ENCODE results near the gene LRP8. TPM values are rescaled to one million over a fixed set of nuclear protein-coding genes. Genes with fewer than 3 reads are reported as not detected.

The LRP8 gene
- total RNA-seq, 3 donors from 2014 or later = 1.3 to 6.5 (median 1.4) TPM

DNA sequence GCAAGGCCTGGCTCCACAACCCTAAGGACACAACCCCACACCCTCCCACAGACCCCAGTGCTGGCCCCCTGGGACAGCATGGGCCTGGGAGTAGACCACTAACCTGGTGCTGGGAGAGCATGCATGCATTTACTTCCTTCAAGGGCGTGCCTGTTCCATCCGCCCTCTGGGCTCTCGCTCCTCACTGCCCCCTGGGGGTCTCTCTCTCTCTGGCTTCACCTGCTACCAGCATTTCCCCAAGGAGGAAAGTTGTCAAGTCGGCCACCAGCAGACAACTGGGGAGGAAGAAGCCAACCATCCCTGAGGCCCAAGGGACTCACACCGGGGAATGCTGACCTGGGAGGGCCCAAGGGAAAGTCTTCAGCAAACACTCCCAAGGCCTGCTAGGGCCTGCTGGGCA lies 6.5 kb downstream of the LRP8 start:
- DNase-seq = peak in 2 of 3 donors; percentile 13 to 25
- ATAC-seq = no peak
- TF ChIP-seq, protein P1, sequence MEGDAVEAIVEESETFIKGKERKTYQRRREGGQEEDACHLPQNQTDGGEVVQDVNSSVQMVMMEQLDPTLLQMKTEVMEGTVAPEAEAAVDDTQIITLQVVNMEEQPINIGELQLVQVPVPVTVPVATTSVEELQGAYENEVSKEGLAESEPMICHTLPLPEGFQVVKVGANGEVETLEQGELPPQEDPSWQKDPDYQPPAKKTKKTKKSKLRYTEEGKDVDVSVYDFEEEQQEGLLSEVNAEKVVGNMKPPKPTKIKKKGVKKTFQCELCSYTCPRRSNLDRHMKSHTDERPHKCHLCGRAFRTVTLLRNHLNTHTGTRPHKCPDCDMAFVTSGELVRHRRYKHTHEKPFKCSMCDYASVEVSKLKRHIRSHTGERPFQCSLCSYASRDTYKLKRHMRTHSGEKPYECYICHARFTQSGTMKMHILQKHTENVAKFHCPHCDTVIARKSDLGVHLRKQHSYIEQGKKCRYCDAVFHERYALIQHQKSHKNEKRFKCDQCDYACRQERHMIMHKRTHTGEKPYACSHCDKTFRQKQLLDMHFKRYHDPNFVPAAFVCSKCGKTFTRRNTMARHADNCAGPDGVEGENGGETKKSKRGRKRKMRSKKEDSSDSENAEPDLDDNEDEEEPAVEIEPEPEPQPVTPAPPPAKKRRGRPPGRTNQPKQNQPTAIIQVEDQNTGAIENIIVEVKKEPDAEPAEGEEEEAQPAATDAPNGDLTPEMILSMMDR (IDR thresholded peaks at IDR 0.05) = no peak
- Histone ChIP-seq H3K4me1 (ENCODE audit: low read depth) (peaks cover 6% of the 10 kb centered on the region), H3K4me3 (no peak overlapping the region), H3K9me3 (no peaks in the 10 kb centered on the region), H3K36me3 (ENCODE audit: low read depth) (no peaks in the 10 kb centered on the region)
- intact Hi-C loops (cut with DNase I, micrococcal nuclease) = no loop called here

DNA sequence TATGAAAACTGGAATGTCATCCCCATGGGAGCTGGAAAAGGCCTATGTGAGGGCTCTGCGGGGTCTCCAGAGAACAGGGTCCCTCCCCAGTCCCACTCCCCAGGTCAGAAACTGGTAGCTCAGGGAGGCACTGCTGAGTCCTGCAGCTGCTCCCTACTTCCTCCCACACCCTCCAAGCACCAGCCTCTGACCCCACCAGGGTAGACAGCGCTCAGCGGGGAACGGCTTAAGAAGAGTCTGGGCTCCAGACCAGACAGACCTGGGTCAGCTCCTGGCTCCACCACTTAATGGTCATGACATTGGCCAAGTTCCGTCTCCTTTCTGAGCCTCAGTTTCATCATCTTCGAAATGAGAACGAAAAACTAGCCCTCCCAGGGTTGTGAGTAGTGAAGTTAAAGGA lies 7.2 kb downstream of the LRP8 start:
- DNase-seq (peak in 2 of 3 donors; percentile 5 to 19), ATAC-seq (no peak)
- intact Hi-C loops (cut with DNase I, micrococcal nuclease) = no loop called here
- Histone ChIP-seq H3K9me3 (no peaks in the 10 kb centered on the region), H3K36me3 (ENCODE audit: low read depth) (no peaks in the 10 kb centered on the region), H3K4me1 (ENCODE audit: low read depth) (peaks cover 5% of the 10 kb centered on the region), H3K4me3 (no peak overlapping the region)
- TF ChIP-seq, protein P1 (IDR thresholded peaks at IDR 0.05) = no peak

DNA sequence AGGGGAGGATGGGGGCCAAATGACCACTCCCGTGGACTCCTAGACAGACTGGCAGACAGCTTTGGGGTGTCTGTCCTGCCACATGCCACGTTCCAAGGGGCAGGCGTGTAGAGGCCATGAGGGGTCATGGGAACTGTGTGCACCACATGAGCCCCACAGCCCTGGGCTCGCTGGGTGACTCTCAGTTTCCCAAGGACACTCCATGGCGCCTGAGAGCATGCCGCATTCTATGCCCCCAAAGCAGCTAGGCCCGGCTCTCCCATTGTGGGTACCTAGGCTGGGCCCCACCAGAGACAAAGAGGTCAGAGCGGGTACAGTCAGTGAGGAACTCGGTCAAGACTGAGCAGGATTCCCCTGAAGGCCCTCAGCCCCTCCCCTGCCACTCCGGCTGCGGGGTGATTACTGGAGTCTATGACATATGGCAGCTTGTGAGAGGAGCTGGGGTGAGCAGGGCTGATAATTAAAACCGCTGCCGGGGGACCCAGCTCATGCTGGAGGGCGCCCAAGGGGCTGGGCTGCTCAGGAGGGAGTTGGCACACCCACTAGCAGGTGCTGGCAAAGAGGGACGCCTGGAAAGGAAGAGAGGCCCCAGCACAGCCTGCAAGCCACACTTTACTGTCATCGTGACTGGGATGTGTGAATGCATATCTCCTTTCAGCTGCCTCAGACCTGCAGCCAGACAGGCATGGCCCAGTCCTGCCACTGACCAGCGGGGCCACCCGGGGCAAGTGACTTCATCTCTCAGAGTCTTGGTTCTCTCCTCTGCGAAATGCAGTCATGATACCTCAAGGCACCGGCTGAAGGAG lies 8.4 kb downstream of the LRP8 start:
- H3K9me3 ChIP-seq = no peaks in the 10 kb centered on the region
- H3K4me1 ChIP-seq (ENCODE audit: low read depth) = peaks cover 3% of the 10 kb centered on the region
- TF ChIP-seq, protein P1 (IDR thresholded peaks at IDR 0.05) = no peak
- H3K36me3 ChIP-seq (ENCODE audit: low read depth) = no peaks in the 10 kb centered on the region
- H3K4me3 ChIP-seq = no peak overlapping the region
- intact Hi-C loops (cut with DNase I, micrococcal nuclease) = no loop called here
- no peak for ATAC-seq
- DNase-seq = peak in 2 of 3 donors; percentile 8 to 33

DNA sequence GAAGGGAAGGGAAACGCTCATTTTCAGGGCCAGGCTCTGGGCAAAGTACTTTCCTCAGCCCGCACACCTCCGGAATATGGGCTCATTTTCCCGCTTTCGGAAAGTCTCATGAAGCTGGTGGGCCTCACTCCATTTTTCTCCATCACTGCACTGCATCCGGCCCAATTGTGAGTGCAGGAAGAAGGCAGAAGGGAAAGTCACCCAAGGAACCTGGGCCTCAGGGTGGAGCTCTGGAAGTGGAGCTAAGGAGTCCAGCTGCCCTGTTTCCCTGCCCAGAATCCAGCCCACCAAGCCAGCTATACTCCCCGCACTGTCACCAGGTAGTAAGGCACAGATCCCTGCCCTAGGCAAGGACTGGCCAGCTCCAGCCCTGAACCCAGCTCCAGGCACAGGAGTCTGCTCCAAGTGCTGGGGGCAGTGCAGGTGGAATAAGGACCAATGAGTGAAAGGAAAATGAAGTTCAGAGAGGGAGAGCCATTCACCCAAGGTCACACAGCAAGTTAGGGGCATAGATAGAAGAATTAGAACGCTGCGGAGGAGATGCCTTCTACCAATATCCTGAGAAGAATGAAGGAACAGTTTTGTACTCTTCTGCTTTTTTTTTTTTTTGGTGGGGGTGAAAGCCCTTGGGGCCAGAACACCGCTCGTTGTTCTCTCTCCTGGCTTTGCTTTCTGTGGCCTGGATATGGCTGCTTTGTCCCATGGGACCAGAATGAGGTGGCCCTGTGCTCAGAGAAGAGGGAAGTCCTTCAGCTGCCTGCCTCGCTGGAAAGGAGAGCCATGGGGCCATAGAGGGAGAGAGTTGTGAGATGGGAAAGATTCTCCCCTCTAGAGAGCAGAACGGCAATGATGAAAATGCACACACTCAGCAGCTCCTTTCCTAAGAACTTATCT lies 10.0 kb downstream of the LRP8 start:
- TF ChIP-seq, protein P1 (IDR thresholded peaks at IDR 0.05) = no peak
- Histone ChIP-seq H3K4me1 (ENCODE audit: low read depth) (peaks cover 3% of the 10 kb centered on the region), H3K9me3 (no peaks in the 10 kb centered on the region), H3K36me3 (ENCODE audit: low read depth) (no peaks in the 10 kb centered on the region), H3K4me3 (no peak overlapping the region)
- DNase-seq (peak in 2 of 3 donors; percentile 6 to 24), ATAC-seq (no peak)
- intact Hi-C loops (cut with DNase I, micrococcal nuclease) = no loop called here

DNA sequence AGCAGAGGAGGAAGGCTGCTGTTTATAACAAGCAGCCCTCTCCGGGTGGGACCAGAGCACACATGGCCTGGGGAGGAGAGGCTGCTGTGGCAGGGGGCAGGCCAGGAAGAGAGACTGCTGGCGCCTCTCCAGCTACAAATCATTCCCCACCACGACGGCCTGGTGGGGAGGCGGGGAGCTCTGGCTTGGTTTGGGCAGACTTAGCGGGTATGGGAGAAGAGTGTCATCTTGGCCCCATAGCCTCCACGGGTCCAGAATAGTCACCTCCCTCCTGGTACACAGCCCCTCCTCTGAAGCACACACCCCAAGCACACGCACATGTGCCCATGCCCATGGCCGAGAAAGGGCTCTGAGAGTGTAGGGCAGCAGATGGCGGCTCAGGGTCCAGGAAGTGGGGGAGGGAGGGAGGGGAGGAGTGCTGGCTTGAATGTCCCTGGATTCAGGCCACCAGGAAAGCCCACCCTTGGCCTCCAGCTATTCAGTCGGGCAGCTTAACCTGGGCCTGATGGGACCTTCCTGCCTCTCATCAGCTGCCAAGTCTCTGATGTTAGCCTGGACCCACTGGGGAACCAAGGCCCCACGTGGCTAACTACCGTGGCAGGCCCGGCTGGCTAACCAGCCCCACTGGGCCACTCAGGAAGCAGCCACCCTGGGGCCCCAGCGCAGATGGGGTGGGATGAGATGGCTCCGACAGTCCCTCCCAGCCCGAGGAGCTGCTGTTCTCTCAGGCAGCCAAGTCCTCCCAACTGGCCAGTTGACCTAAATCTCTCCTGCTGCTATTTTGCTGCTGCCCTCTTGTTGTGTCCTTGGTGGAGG lies 10.9 kb downstream of the LRP8 start:
- H3K36me3 ChIP-seq (ENCODE audit: low read depth) = no peaks in the 10 kb centered on the region
- H3K4me1 ChIP-seq (ENCODE audit: low read depth) = peaks cover 3% of the 10 kb centered on the region
- intact Hi-C loops (cut with DNase I, micrococcal nuclease) = no loop called here
- DNase-seq = peak in 2 of 3 donors; percentile 11 to 31
- ATAC-seq = no peak
- H3K4me3 ChIP-seq = no peak overlapping the region
- TF ChIP-seq, protein P1 (IDR thresholded peaks at IDR 0.05) = no peak
- no peaks in the 10 kb centered on the region for H3K9me3 ChIP-seq
